Suppressor macrophage treated with lipopolysaccharide for 4 hours (primary cell): Measurements from ENCODE around the gene ISLR.

Experiments
- DNase-seq: peaks from one replicate; pipeline ENCODE4 v3.0.0-alpha.2; 2020

ISLR gene

GRCh38 chr15:74197176-74197965 is 23.9 kb downstream of the ISLR start:
- DNase-seq = no peak

GRCh38 chr15:74199297-74199652 is 25.8 kb downstream of the ISLR start:
- no peak for DNase-seq

- DNase-seq = no peak
Observed at GRCh38 chr15:74200412-74200815, 26.9 kb downstream of the ISLR start.

GRCh38 chr15:74200871-74201419 is 27.4 kb downstream of the ISLR start:
- DNase-seq = no peak

GRCh38 chr15:74201710-74202420 is 28.4 kb downstream of the ISLR start:
- no peak for DNase-seq

GRCh38 chr15:74202452-74203401 is 29.2 kb downstream of the ISLR start, which contains the start of gene STRA6:
TSS of gene STRA6 (minus strand) at chr15:74202787. CDS start at chr15:74202267, 520 bp downstream.
- no peak for DNase-seq

GRCh38 chr15:74203914-74204431 is 30.5 kb downstream of the ISLR start:
- no peak for DNase-seq

- no peak for DNase-seq
Observed at GRCh38 chr15:74205582-74205947, 32.1 kb downstream of the ISLR start.

- no peak for DNase-seq
Observed at GRCh38 chr15:74206801-74207281, 33.3 kb downstream of the ISLR start.

GRCh38 chr15:74207652-74208440 is 34.3 kb downstream of the ISLR start:
- DNase-seq = no peak

- DNase-seq = no peak
Observed at GRCh38 chr15:74208496-74208895, 35.0 kb downstream of the ISLR start.

- no peak for DNase-seq
Observed at GRCh38 chr15:74208901-74209559, 35.5 kb downstream of the ISLR start.

GRCh38 chr15:74209560-74209958 is 36.0 kb downstream of the ISLR start:
- DNase-seq = no peak

GRCh38 chr15:74209997-74210671 is 36.6 kb downstream of the ISLR start:
- no peak for DNase-seq

GRCh38 chr15:74210729-74211128 is 37.2 kb downstream of the ISLR start:
- no peak for DNase-seq

GRCh38 chr15:74211656-74212055 is 38.1 kb downstream of the ISLR start:
- DNase-seq = no peak

- no peak for DNase-seq
Observed at GRCh38 chr15:74212494-74212893, 39.0 kb downstream of the ISLR start.

- DNase-seq = no peak
Observed at GRCh38 chr15:74213858-74214284, 40.4 kb downstream of the ISLR start.

GRCh38 chr15:74214324-74215021 is 41.0 kb downstream of the ISLR start:
- DNase-seq = no peak

- no peak for DNase-seq
Observed at GRCh38 chr15:74215958-74216357, 42.4 kb downstream of the ISLR start.
